ENCODE data around the gene CCDC148. TPM values are rescaled to one million over a fixed set of nuclear protein-coding genes. Genes with fewer than 3 reads are reported as not detected.

CCDC148 gene
- total RNA-seq, 4 donors from 2014 or later: 0.55 to 1.6 TPM; not detected in 2

DNA sequence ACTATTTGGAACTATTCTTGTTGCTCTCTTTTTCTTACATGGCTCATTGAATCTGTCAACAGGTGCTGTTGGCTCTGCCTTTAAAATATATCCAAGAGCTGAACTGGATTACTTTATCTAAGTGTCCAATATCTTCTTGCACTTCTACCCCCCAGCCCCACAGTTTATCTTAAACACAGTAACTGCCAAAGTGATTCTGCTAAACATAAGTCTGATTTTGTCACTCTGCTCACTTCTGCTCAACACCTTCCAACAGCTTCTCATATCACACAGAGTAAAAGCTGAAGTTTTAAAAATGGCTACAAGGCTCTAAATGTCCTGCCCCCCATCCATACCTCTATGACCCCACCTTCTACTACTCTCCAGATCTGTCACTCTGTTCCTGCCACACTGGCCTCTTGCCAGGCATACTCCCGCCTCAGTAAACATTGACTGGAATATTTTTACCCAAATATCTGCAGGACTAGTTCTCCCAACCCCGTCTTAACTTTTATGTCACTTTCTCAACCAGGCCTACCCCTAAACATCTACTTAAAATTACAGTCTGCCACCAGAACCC is 130.7 kb downstream of the CCDC148 start:
- H3K4me3 ChIP-seq (ENCODE audit: low read depth, poor library complexity, severe bottlenecking): no peak overlapping the region
- WGBS, 2 donors: 57 to 84% methylated on average over 2 of the region's 2 CpGs
- intact Hi-C loops (cut with DNase I; ENCODE audit: low total_unique reads): no loop called here
- DNase-seq (ENCODE audit: low spot score in 2 of 2): no peak
- no peak for TF ChIP-seq POLR2A (IDR thresholded peaks at IDR 0.05)
- TF ChIP-seq, protein P1, sequence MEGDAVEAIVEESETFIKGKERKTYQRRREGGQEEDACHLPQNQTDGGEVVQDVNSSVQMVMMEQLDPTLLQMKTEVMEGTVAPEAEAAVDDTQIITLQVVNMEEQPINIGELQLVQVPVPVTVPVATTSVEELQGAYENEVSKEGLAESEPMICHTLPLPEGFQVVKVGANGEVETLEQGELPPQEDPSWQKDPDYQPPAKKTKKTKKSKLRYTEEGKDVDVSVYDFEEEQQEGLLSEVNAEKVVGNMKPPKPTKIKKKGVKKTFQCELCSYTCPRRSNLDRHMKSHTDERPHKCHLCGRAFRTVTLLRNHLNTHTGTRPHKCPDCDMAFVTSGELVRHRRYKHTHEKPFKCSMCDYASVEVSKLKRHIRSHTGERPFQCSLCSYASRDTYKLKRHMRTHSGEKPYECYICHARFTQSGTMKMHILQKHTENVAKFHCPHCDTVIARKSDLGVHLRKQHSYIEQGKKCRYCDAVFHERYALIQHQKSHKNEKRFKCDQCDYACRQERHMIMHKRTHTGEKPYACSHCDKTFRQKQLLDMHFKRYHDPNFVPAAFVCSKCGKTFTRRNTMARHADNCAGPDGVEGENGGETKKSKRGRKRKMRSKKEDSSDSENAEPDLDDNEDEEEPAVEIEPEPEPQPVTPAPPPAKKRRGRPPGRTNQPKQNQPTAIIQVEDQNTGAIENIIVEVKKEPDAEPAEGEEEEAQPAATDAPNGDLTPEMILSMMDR (IDR thresholded peaks at IDR 0.05): no peak

DNA sequence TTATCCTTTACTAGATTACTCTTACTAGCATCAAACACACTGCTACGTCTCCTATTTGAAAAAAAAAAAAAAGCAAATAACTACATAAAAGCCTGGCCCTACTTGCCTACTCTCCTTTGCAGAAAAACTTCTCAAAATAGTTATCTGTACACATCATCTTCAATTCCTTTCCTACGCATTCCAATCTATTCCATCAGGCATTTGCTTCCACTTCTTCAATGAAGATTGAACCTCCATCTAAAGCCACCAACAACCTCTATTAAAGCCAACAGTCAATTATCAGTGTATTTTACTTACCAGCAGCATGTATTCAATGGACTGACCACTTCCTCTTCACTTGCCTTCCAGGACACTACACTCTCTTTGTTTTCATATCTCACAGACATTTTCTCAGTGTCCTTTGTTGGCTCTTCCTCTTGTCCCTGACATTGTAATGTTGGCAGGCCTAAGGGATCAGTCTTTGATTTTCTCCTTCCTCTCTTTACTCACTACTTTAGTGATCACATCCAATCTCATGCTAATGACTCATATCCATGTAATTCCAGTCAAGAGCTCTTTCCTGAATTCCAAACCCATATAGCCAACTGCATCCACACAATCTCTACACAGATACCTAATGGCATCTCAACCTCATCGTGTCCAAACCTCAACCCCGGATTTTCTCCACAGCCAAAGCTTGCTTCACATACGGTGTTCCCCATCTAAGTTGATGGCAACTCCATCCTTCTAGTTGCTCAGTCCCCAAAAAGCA is 131.3 kb downstream of the CCDC148 start:
- H3K4me3 ChIP-seq (ENCODE audit: low read depth, poor library complexity, severe bottlenecking): no peak overlapping the region
- intact Hi-C loops (cut with DNase I; ENCODE audit: low total_unique reads): no loop called here
- no peak for DNase-seq (ENCODE audit: low spot score in 2 of 2)
- no peak for TF ChIP-seq POLR2A (IDR thresholded peaks at IDR 0.05)
- TF ChIP-seq, protein P1 (IDR thresholded peaks at IDR 0.05): no peak
- WGBS, 2 donors: 75 to 93% methylated on average over 5 of the region's 5 CpGs

DNA sequence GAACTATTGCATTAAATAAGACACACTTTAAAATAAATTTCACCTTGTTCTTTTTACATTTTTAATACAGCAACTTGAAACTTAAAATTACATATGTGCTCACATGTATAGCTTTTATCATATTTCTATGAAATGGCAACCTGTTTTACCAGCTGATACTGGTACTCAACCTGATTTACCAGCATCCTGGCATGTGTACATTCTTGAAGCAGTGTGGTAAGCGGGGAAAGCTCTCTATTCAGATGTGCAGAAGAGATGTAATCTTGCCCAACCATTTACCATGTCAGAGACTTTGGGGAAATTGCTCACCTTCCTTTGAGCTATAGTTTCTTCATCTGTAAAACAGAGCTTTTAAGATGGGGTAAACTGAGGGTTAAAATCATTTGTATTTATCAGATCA is 133.2 kb downstream of the CCDC148 start:
- intact Hi-C loops (cut with DNase I; ENCODE audit: low total_unique reads): no loop called here
- TF ChIP-seq POLR2A (IDR thresholded peaks at IDR 0.05): no peak
- TF ChIP-seq, protein P1 (IDR thresholded peaks at IDR 0.05): no peak
- H3K4me3 ChIP-seq (ENCODE audit: low read depth, poor library complexity, severe bottlenecking): no peak overlapping the region
- no peak for DNase-seq (ENCODE audit: low spot score in 2 of 2)
- WGBS, 2 donors: 81 to 94% methylated on average over 1 of the region's 1 CpG

DNA sequence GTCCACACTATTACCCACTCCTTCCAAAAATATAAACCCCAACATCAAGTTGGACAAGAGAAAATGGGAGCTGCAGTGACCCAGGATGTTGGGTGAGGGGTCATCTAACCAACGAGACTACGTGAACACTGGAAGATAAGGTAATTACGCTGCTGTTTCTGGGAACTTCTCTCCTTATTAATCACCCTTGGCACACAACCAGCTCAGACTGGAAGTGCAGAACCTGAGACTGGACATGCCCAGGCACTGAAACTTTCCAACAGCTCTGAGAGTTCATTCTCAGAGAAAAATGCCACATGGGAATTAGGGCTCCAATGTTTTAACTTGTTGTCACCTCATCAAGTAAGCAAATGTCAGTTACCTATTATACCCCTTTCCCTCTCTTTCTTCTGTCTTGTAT is 135.3 kb downstream of the CCDC148 start:
- TF ChIP-seq, protein P1 (IDR thresholded peaks at IDR 0.05): no peak
- no peak for TF ChIP-seq POLR2A (IDR thresholded peaks at IDR 0.05)
- DNase-seq (ENCODE audit: low spot score in 2 of 2): no peak
- WGBS, 2 donors: 33 to 50% methylated on average over 3 of the region's 3 CpGs
- no peak overlapping the region for H3K4me3 ChIP-seq (ENCODE audit: low read depth, poor library complexity, severe bottlenecking)
- intact Hi-C loops (cut with DNase I; ENCODE audit: low total_unique reads): no loop called here

DNA sequence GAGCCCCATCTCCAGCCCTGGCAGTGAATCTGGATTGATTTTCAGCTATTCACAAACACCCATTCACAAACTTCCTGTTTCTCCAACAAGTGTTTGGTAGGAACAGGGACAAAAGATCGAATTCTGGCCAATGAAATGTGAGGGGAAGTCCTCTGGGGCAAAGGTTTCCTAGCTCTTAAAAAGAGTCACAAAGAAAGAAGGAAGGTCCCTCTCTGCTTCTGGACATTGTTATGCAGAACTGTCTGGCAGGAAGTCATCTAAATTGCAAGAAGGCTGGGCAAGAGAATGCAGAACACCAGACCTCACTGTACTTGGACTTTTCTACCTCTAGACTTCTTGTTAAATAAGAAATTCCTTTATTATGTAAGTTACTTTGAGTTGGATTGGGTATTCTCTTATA is 137.3 kb downstream of the CCDC148 start:
- no peak for DNase-seq (ENCODE audit: low spot score in 2 of 2)
- intact Hi-C loops (cut with DNase I; ENCODE audit: low total_unique reads): no loop called here
- H3K4me3 ChIP-seq (ENCODE audit: low read depth, poor library complexity, severe bottlenecking): no peak overlapping the region
- TF ChIP-seq POLR2A (IDR thresholded peaks at IDR 0.05): no peak
- TF ChIP-seq, protein P1 (IDR thresholded peaks at IDR 0.05): no peak
- WGBS, 2 donors: 54 to 61% methylated on average over 1 of the region's 1 CpG
